ENCODE measurements around the gene AGBL5.
"Not testable (repeated sequence)": the region's sequence is repeated elsewhere in the genome, so short reads cannot be mapped to it uniquely, and the experiment has no call there.

The AGBL5 gene

GRCh38 chr2:27054721-27055120, 3.3 kb downstream of the AGBL5 start:
- DNase-seq = no peak

- DNase-seq = no peak
Observed at GRCh38 chr2:27057184-27057583, 5.7 kb downstream of the AGBL5 start.

GRCh38 chr2:27058210-27058609, 6.7 kb downstream of the AGBL5 start:
- no peak for DNase-seq

- no peak for DNase-seq
Observed at GRCh38 chr2:27059141-27059820, 7.8 kb downstream of the AGBL5 start.

GRCh38 chr2:27060323-27060722, 8.9 kb downstream of the AGBL5 start:
- no peak for DNase-seq

GRCh38 chr2:27065128-27065527, 13.7 kb downstream of the AGBL5 start:
- DNase-seq = no peak

- DNase-seq = no peak
Observed at GRCh38 chr2:27067385-27067784, 15.9 kb downstream of the AGBL5 start.

- DNase-seq = no peak
Observed at GRCh38 chr2:27069436-27069835, 18.0 kb downstream of the AGBL5 start.

GRCh38 chr2:27069961-27070618, 18.6 kb downstream of the AGBL5 start:
- no peak for DNase-seq

GRCh38 chr2:27070653-27071276, 19.3 kb downstream of the AGBL5 start:
- DNase-seq = no peak

GRCh38 chr2:27071277-27071989, 20.0 kb downstream of the AGBL5 start, which contains the start of gene OST4:
OST4 (minus strand) TSS chr2:27071654.
- peak; percentile 85 to 93 for DNase-seq

GRCh38 chr2:27071990-27072830, 20.7 kb downstream of the AGBL5 start:
- DNase-seq = no peak

GRCh38 chr2:27072920-27073319, 21.5 kb downstream of the AGBL5 start:
- DNase-seq = no peak

- DNase-seq = no peak
Observed at GRCh38 chr2:27073782-27074181, 22.3 kb downstream of the AGBL5 start.

GRCh38 chr2:27074738-27075565, 23.5 kb downstream of the AGBL5 start:
- DNase-seq = no peak

GRCh38 chr2:27075566-27075871, 24.1 kb downstream of the AGBL5 start:
- not testable (repeated sequence) for DNase-seq

GRCh38 chr2:27076323-27076722, 24.9 kb downstream of the AGBL5 start:
- no peak for DNase-seq

- no peak for DNase-seq
Observed at GRCh38 chr2:27077231-27077630, 25.8 kb downstream of the AGBL5 start.

GRCh38 chr2:27078267-27079194, 27.1 kb downstream of the AGBL5 start, which contains the start of gene EMILIN1:
EMILIN1 (plus strand) TSS chr2:27078615; CDS start chr2:27079066, 451 bp downstream.
- DNase-seq = no peak
